K562 (cell line): ENCODE data around the gene SAMD8. TPM values are rescaled to one million over a fixed set of nuclear protein-coding genes. Genes with fewer than 3 reads are reported as not detected.

Source experiments
- ASH1L ChIP-seq: fragments of 450-650 bp; IDR thresholded peaks from 2 replicates; pipeline ENCODE4 v1.6.1; 2018; ENCODE audit warnings: borderline replicate concordance, mild to moderate bottlenecking, low read depth; ENCODE audit not compliant: partially characterized antibody
- BACH1 ChIP-seq: fragments of 200-800 bp; sonication (Bioruptor generic); IDR thresholded peaks from 2 replicates; pipeline ENCODE4 v1.6.1; 2016; ENCODE audit warnings: missing genetic modification characterization, missing compliant biosample characterization
- DMBX1 ChIP-seq: fragments of 250-450 bp; sonication (Bioruptor Pico); IDR thresholded peaks from 2 replicates; pipeline ENCODE4 v1.8.0; 2022; ENCODE audit warnings: inconsistent platforms, mild to moderate bottlenecking, moderate library complexity, borderline replicate concordance
- ELF1 ChIP-seq: fragments of 200-800 bp; sonication (Bioruptor generic); IDR thresholded peaks from 2 replicates; pipeline ENCODE4 v1.6.1; 2016; ENCODE audit warnings: missing genetic modification characterization, missing compliant biosample characterization
- ELF2 ChIP-seq: fragments of 250-450 bp; sonication (Bioruptor Pico); IDR thresholded peaks from 2 replicates; pipeline ENCODE4 v1.5.0; 2021; ENCODE audit warnings: mild to moderate bottlenecking
- FOXK2 ChIP-seq, 2 experiments: fragments of 450-650 bp; IDR thresholded peaks in 1 of 2; conservative IDR thresholded peaks in 1 of 2; 2 replicates each; pipeline ENCODE4 v1.6.1; 2016; ENCODE audit warnings: low read depth in 2 of 2, mild to moderate bottlenecking in 1 of 2
- HDAC2 ChIP-seq: fragments of 450-650 bp; IDR thresholded peaks from 2 replicates; pipeline ENCODE4 v1.6.1; 2016; ENCODE audit warnings: mild to moderate bottlenecking
- KDM1A ChIP-seq, 2 experiments: fragments of 450-650 bp; IDR thresholded peaks; 2 replicates each; pipeline ENCODE4 v1.6.1; 2016; ENCODE audit warnings: mild to moderate bottlenecking in 2 of 2
- LCOR ChIP-seq: sonication (generic); formaldehyde crosslinking; IDR thresholded peaks from 2 replicates; pipeline ENCODE4 v1.8.0; 2022; ENCODE audit warnings: mild to moderate bottlenecking, missing genetic modification reagents
- MTA1 ChIP-seq: fragments of 450-650 bp; IDR thresholded peaks from 2 replicates; pipeline ENCODE4 v1.6.1; 2017; ENCODE audit warnings: borderline replicate concordance
- NCOA4 ChIP-seq: fragments of 450-650 bp; IDR thresholded peaks from 2 replicates; pipeline ENCODE4 v1.6.1; 2018; ENCODE audit warnings: mild to moderate bottlenecking; ENCODE audit not compliant: partially characterized antibody
- NCOA6 ChIP-seq: fragments of 450-650 bp; IDR thresholded peaks from 2 replicates; pipeline ENCODE4 v1.6.1; 2017; ENCODE audit warnings: mild to moderate bottlenecking
- PHF20 ChIP-seq: fragments of 450-650 bp; IDR thresholded peaks from 2 replicates; pipeline ENCODE4 v1.6.1; 2018; ENCODE audit not compliant: partially characterized antibody
- RAD21 ChIP-seq, 2 experiments: fragments of 250-450 bp in 1 of 2; fragments of 450-650 bp in 1 of 2; sonication (Bioruptor Pico) in 1 of 2; formaldehyde crosslinking in 1 of 2; IDR thresholded peaks in 1 of 2; conservative IDR thresholded peaks in 1 of 2; 2 replicates each; pipeline versions ENCODE4 v1.4.0 to v1.8.0; 2020 to 2022; ENCODE audit warnings: mild to moderate bottlenecking in 2 of 2, moderate library complexity in 1 of 2
- TOE1 ChIP-seq, 2 experiments: fragments of 450-650 bp in 1 of 2; sonication (generic) in 1 of 2; formaldehyde crosslinking in 1 of 2; IDR thresholded peaks; 2 replicates each; pipeline versions ENCODE4 v1.7.1 to v1.8.0; 2016 to 2022; ENCODE audit warnings: borderline replicate concordance in 2 of 2, mild to moderate bottlenecking in 2 of 2, antibody characterized with exemption in 1 of 2, inconsistent platforms in 1 of 2, low read depth in 1 of 2, missing genetic modification reagents in 1 of 2, moderate library complexity in 1 of 2
- ZNF165 ChIP-seq: fragments of 250-450 bp; sonication (Bioruptor Pico); IDR thresholded peaks from 2 replicates; pipeline ENCODE4 v1.4.0; 2020; ENCODE audit warnings: borderline replicate concordance
- ZNF263 ChIP-seq: sonication (generic); formaldehyde crosslinking; IDR thresholded peaks from 2 replicates; pipeline ENCODE4 v1.8.0; 2022; ENCODE audit warnings: mild to moderate bottlenecking, missing genetic modification reagents, borderline replicate concordance
- polyA plus RNA-seq, 8 experiments: library from polyadenylated mRNA; depleted of rRNA in 4 of 8; stranded (reverse) in 5 of 8; unstranded in 3 of 8; fragments of >200 nt; fragmentation: Nextera tagmentation in 2 of 8; fragmentation: Illumina TruSeq in 1 of 8; extraction: Ambion mirVana in 2 of 8; extraction: Trizol in 1 of 8; gene quantifications; 2 replicates each; pipeline versions ENCODE4 v1.2.1 to v1.2.3, GENCODE V29; 2011 to 2014; ENCODE audit warnings: inconsistent platforms in 1 of 8, missing spikeins in 1 of 8
- total RNA-seq, 7 experiments: library from RNA; depleted of rRNA in 6 of 7; stranded (reverse); fragments of >200 nt in 6 of 7; fragmentation: Illumina TruSeq in 2 of 7; extraction: Trizol in 2 of 7; gene quantifications; 2 replicates each; pipeline versions ENCODE4 v1.2.1 to v1.2.3, GENCODE V29; 2011 to 2021; ENCODE audit warnings: low replicate concordance in 1 of 7
- TF ChIP-seq, protein P1 (sequence below): fragments of 250-450 bp; sonication (Bioruptor Pico); IDR thresholded peaks from 2 replicates; pipeline ENCODE4 v1.4.0; 2020
- TF ChIP-seq, protein P2 (sequence below): fragments of 450-650 bp; IDR thresholded peaks from 2 replicates; pipeline ENCODE4 v1.6.1; 2017; ENCODE audit warnings: antibody characterized with exemption

Gene SAMD8
- total and polyA plus RNA-seq, 9 of the 15 experiments (the other 6 are each of a cell fraction or from before 2014, with no cell fraction given): 2.7 to 16.1 (median 6.2) TPM

DNA sequence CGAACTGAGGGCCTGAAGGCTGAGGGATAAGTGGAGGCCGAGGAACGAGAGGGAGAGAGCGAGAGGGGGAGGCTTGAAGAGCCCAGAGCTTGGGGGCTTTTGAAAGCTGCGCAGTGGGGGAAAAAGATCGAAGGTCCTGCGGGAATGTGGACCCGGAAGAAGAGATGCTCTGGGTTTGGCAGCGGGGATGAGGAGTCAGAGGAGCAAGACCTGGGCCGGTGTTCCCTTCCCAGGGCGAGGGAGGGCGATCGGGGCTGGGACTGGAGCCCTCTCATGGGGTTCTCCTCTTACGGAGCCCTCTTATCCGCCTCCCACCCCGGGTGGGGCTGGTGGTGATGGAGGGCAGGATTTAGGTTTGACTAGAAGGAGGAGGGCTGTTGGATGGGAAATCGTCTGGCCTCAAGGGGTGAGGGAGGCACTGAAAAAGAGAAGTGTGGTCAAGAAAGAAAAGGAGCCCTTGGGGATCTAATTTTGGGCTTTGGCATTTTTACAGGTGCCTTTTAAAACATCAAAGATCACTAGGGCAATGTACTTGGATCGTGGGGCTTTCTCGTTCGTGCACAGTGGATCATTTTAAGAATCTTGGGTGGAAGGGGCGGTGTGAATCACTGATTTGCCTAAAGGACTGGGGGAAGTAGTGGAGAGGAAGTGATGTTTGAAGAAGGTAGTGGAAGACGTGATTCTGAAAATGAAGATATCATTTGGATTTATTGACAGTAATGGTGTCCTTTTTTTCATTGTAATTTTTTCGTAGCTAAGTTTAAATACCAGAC, 637 bp downstream of the SAMD8 start (continued):
- TF ChIP-seq TOE1 (IDR thresholded peaks at IDR 0.05; ENCODE audit: borderline replicate concordance): peak; percentile 67
- no peak for TF ChIP-seq TOE1 (CRISPR knock-in tag; IDR thresholded peaks at IDR 0.05; ENCODE audit: borderline replicate concordance, low read depth)
- TF ChIP-seq ELF1 (tag): peak; percentile 9; the same call in 1 of the 2 replicates
- no peak for TF ChIP-seq BACH1 (tag)
- TF ChIP-seq ASH1L: no peak
- 0 out of 2 replicates have a peak, but pooled peaks have one; percentile 14 for TF ChIP-seq LCOR
- 0 out of 4 replicates have a peak, but pooled peaks of 1 of the 2 experiments have one; percentile 4 for TF ChIP-seq RAD21 (CRISPR knock-in tag; conservative IDR thresholded peaks at IDR 0.05 in 1 of 2, IDR thresholded peaks at IDR 0.05 in 1 of 2)
- no peak for TF ChIP-seq DMBX1 (CRISPR knock-in tag)
- 0 out of 4 replicates have a peak, but pooled peaks have one; percentile 6 to 20 for TF ChIP-seq KDM1A (IDR thresholded peaks at IDR 0.05)
- peak; percentile 85 for TF ChIP-seq HDAC2
- TF ChIP-seq MTA1: peak; percentile 45; the same call in 1 of the 2 replicates
- TF ChIP-seq NCOA6: peak; percentile 64; the same call in 1 of the 2 replicates
- TF ChIP-seq ELF2 (CRISPR knock-in tag): peak; percentile 45; the same call in 1 of the 2 replicates
- TF ChIP-seq, protein P1, sequence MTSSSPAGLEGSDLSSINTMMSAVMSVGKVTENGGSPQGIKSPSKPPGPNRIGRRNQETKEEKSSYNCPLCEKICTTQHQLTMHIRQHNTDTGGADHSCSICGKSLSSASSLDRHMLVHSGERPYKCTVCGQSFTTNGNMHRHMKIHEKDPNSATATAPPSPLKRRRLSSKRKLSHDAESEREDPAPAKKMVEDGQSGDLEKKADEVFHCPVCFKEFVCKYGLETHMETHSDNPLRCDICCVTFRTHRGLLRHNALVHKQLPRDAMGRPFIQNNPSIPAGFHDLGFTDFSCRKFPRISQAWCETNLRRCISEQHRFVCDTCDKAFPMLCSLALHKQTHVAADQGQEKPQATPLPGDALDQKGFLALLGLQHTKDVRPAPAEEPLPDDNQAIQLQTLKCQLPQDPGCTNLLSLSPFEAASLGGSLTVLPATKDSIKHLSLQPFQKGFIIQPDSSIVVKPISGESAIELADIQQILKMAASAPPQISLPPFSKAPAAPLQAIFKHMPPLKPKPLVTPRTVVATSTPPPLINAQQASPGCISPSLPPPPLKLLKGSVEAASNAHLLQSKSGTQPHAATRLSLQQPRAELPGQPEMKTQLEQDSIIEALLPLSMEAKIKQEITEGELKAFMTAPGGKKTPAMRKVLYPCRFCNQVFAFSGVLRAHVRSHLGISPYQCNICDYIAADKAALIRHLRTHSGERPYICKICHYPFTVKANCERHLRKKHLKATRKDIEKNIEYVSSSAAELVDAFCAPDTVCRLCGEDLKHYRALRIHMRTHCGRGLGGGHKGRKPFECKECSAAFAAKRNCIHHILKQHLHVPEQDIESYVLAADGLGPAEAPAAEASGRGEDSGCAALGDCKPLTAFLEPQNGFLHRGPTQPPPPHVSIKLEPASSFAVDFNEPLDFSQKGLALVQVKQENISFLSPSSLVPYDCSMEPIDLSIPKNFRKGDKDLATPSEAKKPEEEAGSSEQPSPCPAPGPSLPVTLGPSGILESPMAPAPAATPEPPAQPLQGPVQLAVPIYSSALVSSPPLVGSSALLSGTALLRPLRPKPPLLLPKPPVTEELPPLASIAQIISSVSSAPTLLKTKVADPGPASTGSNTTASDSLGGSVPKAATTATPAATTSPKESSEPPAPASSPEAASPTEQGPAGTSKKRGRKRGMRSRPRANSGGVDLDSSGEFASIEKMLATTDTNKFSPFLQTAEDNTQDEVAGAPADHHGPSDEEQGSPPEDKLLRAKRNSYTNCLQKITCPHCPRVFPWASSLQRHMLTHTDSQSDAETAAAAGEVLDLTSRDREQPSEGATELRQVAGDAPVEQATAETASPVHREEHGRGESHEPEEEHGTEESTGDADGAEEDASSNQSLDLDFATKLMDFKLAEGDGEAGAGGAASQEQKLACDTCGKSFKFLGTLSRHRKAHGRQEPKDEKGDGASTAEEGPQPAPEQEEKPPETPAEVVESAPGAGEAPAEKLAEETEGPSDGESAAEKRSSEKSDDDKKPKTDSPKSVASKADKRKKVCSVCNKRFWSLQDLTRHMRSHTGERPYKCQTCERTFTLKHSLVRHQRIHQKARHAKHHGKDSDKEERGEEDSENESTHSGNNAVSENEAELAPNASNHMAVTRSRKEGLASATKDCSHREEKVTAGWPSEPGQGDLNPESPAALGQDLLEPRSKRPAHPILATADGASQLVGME: 0 out of 2 replicates have a peak, but pooled peaks have one; percentile 50
- no peak for TF ChIP-seq NCOA4
- peak; percentile 12 to 35; a peak in 1 of 4 replicates for TF ChIP-seq FOXK2 (conservative IDR thresholded peaks at IDR 0.05 in 1 of 2, IDR thresholded peaks at IDR 0.05 in 1 of 2; ENCODE audit: low read depth in 2 of 2)
- TF ChIP-seq, protein P2, sequence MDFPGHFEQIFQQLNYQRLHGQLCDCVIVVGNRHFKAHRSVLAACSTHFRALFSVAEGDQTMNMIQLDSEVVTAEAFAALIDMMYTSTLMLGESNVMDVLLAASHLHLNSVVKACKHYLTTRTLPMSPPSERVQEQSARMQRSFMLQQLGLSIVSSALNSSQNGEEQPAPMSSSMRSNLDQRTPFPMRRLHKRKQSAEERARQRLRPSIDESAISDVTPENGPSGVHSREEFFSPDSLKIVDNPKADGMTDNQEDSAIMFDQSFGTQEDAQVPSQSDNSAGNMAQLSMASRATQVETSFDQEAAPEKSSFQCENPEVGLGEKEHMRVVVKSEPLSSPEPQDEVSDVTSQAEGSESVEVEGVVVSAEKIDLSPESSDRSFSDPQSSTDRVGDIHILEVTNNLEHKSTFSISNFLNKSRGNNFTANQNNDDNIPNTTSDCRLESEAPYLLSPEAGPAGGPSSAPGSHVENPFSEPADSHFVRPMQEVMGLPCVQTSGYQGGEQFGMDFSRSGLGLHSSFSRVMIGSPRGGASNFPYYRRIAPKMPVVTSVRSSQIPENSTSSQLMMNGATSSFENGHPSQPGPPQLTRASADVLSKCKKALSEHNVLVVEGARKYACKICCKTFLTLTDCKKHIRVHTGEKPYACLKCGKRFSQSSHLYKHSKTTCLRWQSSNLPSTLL: 0 out of 2 replicates have a peak, but pooled peaks have one; percentile 32
- TF ChIP-seq ZNF263: peak; percentile 60
- TF ChIP-seq ZNF165 (CRISPR knock-in tag): 0 out of 2 replicates have a peak, but pooled peaks have one; percentile 0
- no peak for TF ChIP-seq PHF20
